ENCODE measurements around the gene PCDH9.

- TF ChIP-seq YY1 (IDR thresholded peaks at IDR 0.05; ENCODE audit: insufficient read depth, insufficient read length) (no peak), ZNF274 (IDR thresholded peaks at IDR 0.05; ENCODE audit: low read depth, low read length) (no peak), SUZ12 (IDR thresholded peaks at IDR 0.05; ENCODE audit: extremely low read depth, insufficient read depth, insufficient read length) (no peak)
These were observed 827.6 kb downstream of the PCDH9 start for GRCh38 chr13:66402546-66402945.

Measured in NT2/D1 (cell line).